K562 (cell line): ENCODE results near the gene PLOD1. TPM values are rescaled to one million over a fixed set of nuclear protein-coding genes. Genes with fewer than 3 reads are reported as not detected.

Source experiments
- DACH1 ChIP-seq: fragments of 450-650 bp; IDR thresholded peaks from 2 replicates; pipeline ENCODE4 v1.6.1; 2018; ENCODE audit not compliant: partially characterized antibody
- EGR1 ChIP-seq: fragments of 450-650 bp; conservative IDR thresholded peaks from 2 replicates; pipeline ENCODE4 v1.6.1; 2017; ENCODE audit warnings: mild to moderate bottlenecking
- HDGF ChIP-seq: fragments of 450-650 bp; IDR thresholded peaks from 2 replicates; pipeline ENCODE4 v1.6.1; 2016
- NELFE ChIP-seq: IDR thresholded peaks from 2 replicates; pipeline ENCODE4 v1.6.1; 2011; ENCODE audit warnings: mild to moderate bottlenecking; ENCODE audit not compliant: insufficient read depth, insufficient read length
- NR4A1 ChIP-seq, 2 experiments: fragments of 250-450 bp in 1 of 2; fragments of 450-650 bp in 1 of 2; sonication (Bioruptor Pico) in 1 of 2; IDR thresholded peaks; 2 replicates each; pipeline versions ENCODE4 v1.4.0 to v1.6.1; 2016 to 2020; ENCODE audit warnings: mild to moderate bottlenecking in 2 of 2, missing compliant biosample characterization in 1 of 2, missing genetic modification characterization in 1 of 2, moderate library complexity in 1 of 2
- SMC3 ChIP-seq: conservative IDR thresholded peaks from 2 replicates; pipeline ENCODE4 v1.6.1; 2011; ENCODE audit warnings: low read depth, low read length, improper control_type of control experiment; ENCODE audit not compliant: insufficient read depth
- TAF7 ChIP-seq: fragments of 450-650 bp; IDR thresholded peaks from 2 replicates; pipeline ENCODE4 v1.6.1; 2016; ENCODE audit warnings: missing genetic modification characterization, missing compliant biosample characterization
- TCFL5 ChIP-seq: fragments of 250-450 bp; sonication (Bioruptor Pico); conservative IDR thresholded peaks from 2 replicates; pipeline ENCODE4 v1.6.1; 2021; ENCODE audit warnings: mild to moderate bottlenecking, moderate library complexity, matching md5 sums
- TEAD4 ChIP-seq, 2 experiments: sonication (generic) in 1 of 2; formaldehyde crosslinking in 1 of 2; IDR thresholded peaks; 2 replicates each; pipeline versions ENCODE4 v1.6.1 to v1.8.0; 2012 to 2022; ENCODE audit warnings: borderline replicate concordance in 1 of 2, inconsistent platforms in 1 of 2, low read length in 1 of 2, mild to moderate bottlenecking in 1 of 2, missing genetic modification reagents in 1 of 2
- U2AF2 ChIP-seq: fragments of 200-400 bp; formaldehyde crosslinking; optimal IDR thresholded peaks from 2 replicates; pipeline ENCODE3; 2017; ENCODE audit warnings: low read depth, mild to moderate bottlenecking, low read length
- ZNF143 ChIP-seq: sonication (generic); formaldehyde crosslinking; IDR thresholded peaks from 2 replicates; pipeline ENCODE4 v1.9.0; 2022; ENCODE audit warnings: mild to moderate bottlenecking, missing genetic modification reagents
- polyA plus RNA-seq, 8 experiments: library from polyadenylated mRNA; depleted of rRNA in 4 of 8; stranded (reverse) in 5 of 8; unstranded in 3 of 8; fragments of >200 nt; fragmentation: Nextera tagmentation in 2 of 8; fragmentation: Illumina TruSeq in 1 of 8; extraction: Ambion mirVana in 2 of 8; extraction: Trizol in 1 of 8; gene quantifications; 2 replicates each; pipeline versions ENCODE4 v1.2.1 to v1.2.3, GENCODE V29; 2011 to 2014; ENCODE audit warnings: inconsistent platforms in 1 of 8, missing spikeins in 1 of 8
- total RNA-seq, 7 experiments: library from RNA; depleted of rRNA in 6 of 7; stranded (reverse); fragments of >200 nt in 6 of 7; fragmentation: Illumina TruSeq in 2 of 7; extraction: Trizol in 2 of 7; gene quantifications; 2 replicates each; pipeline versions ENCODE4 v1.2.1 to v1.2.3, GENCODE V29; 2011 to 2021; ENCODE audit warnings: low replicate concordance in 1 of 7
- TF ChIP-seq, protein P1 (sequence below), 2 experiments: fragments of 450-650 bp; formaldehyde crosslinking in 1 of 2; IDR thresholded peaks; 2 replicates each; pipeline versions ENCODE4 v1.4.0 to v1.6.1; 2014 to 2020; ENCODE audit warnings: mild to moderate bottlenecking in 2 of 2, borderline replicate concordance in 1 of 2, low read depth in 1 of 2
- TF ChIP-seq, protein P2 (sequence below): fragments of 450-650 bp; formaldehyde crosslinking; conservative IDR thresholded peaks from 2 replicates; pipeline ENCODE4 v1.4.0; 2022; ENCODE audit warnings: mild to moderate bottlenecking, missing genetic modification characterization
- TF ChIP-seq, protein P3 (sequence below): fragments of 250-450 bp; sonication (Bioruptor Pico); IDR thresholded peaks from 2 replicates; pipeline ENCODE4 v1.8.0; 2021; ENCODE audit warnings: moderate library complexity, mild to moderate bottlenecking, inconsistent platforms

PLOD1 gene
- total and polyA plus RNA-seq, 9 of the 15 experiments (the other 6 are each of a cell fraction or from before 2014, with no cell fraction given): 16.6 to 90.8 (median 52.7) TPM

DNA sequence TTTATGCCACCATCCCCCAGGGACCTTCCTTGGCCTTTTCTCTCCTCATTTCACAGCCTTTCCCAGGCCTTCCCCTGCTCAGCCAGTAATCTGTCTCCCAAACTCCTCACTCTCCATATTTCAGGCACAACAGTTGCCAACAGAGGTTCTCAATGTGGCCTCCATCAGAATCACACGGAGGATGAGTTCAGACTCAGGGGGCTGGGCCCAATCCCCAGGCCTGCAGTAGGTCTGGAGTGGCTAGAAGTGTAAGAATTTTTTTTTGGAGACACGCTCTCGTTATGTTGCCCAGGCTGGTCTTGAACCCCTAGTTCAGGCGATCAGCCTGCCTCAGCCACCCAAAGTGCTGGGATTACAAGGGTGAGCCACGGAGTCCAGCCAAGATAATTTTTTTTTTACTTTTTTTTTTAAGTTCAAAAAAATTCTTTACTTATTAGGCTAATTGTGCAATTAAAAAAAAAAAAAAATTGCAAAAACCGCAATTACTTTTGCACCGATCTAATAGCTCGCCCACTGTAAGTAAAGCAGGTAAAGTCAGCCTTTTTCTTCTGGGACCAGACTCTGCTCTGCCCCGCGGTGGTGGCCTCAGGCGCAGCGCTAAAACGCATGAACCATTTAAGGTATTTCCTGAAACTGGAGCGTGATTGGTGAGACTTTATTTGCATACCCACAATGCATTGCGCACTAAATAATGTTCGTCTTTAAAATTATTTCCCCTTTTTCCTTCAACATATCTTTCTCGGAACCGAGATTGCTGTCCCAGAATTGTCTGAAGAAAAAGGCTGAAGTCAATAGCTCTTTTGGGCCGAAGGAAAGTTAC, 27.0 kb upstream of the PLOD1 start (continued):
- TF ChIP-seq DACH1 (peak; percentile 71), EGR1 (no peak), HDGF (no peak), TCFL5 (CRISPR knock-in tag) (no peak), ZNF143 (CRISPR knock-in tag) (peak; percentile 95), TAF7 (tag) (no peak), SMC3 (peak; percentile 93), TEAD4 (IDR thresholded peaks at IDR 0.05; ENCODE audit: low read length) (no peak), TEAD4 (CRISPR knock-in tag; IDR thresholded peaks at IDR 0.05; ENCODE audit: borderline replicate concordance) (no peak), U2AF2 (no peak), NR4A1 (CRISPR knock-in tag; IDR thresholded peaks at IDR 0.05) (no peak), NR4A1 (tag; IDR thresholded peaks at IDR 0.05) (no peak), NELFE (no peak)
- TF ChIP-seq, protein P1, sequence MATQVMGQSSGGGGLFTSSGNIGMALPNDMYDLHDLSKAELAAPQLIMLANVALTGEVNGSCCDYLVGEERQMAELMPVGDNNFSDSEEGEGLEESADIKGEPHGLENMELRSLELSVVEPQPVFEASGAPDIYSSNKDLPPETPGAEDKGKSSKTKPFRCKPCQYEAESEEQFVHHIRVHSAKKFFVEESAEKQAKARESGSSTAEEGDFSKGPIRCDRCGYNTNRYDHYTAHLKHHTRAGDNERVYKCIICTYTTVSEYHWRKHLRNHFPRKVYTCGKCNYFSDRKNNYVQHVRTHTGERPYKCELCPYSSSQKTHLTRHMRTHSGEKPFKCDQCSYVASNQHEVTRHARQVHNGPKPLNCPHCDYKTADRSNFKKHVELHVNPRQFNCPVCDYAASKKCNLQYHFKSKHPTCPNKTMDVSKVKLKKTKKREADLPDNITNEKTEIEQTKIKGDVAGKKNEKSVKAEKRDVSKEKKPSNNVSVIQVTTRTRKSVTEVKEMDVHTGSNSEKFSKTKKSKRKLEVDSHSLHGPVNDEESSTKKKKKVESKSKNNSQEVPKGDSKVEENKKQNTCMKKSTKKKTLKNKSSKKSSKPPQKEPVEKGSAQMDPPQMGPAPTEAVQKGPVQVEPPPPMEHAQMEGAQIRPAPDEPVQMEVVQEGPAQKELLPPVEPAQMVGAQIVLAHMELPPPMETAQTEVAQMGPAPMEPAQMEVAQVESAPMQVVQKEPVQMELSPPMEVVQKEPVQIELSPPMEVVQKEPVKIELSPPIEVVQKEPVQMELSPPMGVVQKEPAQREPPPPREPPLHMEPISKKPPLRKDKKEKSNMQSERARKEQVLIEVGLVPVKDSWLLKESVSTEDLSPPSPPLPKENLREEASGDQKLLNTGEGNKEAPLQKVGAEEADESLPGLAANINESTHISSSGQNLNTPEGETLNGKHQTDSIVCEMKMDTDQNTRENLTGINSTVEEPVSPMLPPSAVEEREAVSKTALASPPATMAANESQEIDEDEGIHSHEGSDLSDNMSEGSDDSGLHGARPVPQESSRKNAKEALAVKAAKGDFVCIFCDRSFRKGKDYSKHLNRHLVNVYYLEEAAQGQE (IDR thresholded peaks at IDR 0.05; ENCODE audit: borderline replicate concordance): peak; percentile 67; the same call in 1 of the 2 replicates
- TF ChIP-seq, protein P1 (CRISPR knock-in tag; IDR thresholded peaks at IDR 0.05; ENCODE audit: low read depth): no peak
- TF ChIP-seq, protein P2, sequence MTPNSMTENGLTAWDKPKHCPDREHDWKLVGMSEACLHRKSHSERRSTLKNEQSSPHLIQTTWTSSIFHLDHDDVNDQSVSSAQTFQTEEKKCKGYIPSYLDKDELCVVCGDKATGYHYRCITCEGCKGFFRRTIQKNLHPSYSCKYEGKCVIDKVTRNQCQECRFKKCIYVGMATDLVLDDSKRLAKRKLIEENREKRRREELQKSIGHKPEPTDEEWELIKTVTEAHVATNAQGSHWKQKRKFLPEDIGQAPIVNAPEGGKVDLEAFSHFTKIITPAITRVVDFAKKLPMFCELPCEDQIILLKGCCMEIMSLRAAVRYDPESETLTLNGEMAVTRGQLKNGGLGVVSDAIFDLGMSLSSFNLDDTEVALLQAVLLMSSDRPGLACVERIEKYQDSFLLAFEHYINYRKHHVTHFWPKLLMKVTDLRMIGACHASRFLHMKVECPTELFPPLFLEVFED (CRISPR knock-in tag): no peak
- TF ChIP-seq, protein P3, sequence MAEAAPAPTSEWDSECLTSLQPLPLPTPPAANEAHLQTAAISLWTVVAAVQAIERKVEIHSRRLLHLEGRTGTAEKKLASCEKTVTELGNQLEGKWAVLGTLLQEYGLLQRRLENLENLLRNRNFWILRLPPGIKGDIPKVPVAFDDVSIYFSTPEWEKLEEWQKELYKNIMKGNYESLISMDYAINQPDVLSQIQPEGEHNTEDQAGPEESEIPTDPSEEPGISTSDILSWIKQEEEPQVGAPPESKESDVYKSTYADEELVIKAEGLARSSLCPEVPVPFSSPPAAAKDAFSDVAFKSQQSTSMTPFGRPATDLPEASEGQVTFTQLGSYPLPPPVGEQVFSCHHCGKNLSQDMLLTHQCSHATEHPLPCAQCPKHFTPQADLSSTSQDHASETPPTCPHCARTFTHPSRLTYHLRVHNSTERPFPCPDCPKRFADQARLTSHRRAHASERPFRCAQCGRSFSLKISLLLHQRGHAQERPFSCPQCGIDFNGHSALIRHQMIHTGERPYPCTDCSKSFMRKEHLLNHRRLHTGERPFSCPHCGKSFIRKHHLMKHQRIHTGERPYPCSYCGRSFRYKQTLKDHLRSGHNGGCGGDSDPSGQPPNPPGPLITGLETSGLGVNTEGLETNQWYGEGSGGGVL: no peak
